Lower leg skin (tissue), 4 donors: ENCODE data around the gene ARMC12. TPM values are rescaled to one million over a fixed set of nuclear protein-coding genes. Genes with fewer than 3 reads are reported as not detected.

ENCODE experiments used
- DNase-seq, 2 donors: peaks; one replicate each; pipeline ENCODE4 v3.0.0-alpha.2; 2019; ENCODE audit warnings: low spot score in 2 of 2
- H3K4me3 ChIP-seq: fragments of 200-600 bp; sonication (generic); 2 replicates; pipeline ENCODE4 v1.5.1; 2017; ENCODE audit warnings: mild to moderate bottlenecking, low read depth; ENCODE audit not compliant: poor library complexity, severe bottlenecking
- POLR2A ChIP-seq, 2 donors: fragments of 450-650 bp; IDR thresholded peaks; one replicate each; pipeline ENCODE4 v1.6.1; 2016 to 2017; ENCODE audit warnings: antibody characterized with exemption in 2 of 2, mild to moderate bottlenecking in 1 of 2, moderate library complexity in 1 of 2
- WGBS, 2 donors: methylation state at CpG; one replicate each; pipeline ENCODE4 v1.1.5; 2018; 5-methylcytosine and 5-hydroxymethylcytosine counted together
- intact Hi-C: fragments of 100-400 bp; cut with DNase I; formaldehyde crosslinking; loops from one replicate; pipeline ENCODE4 v1.15.0; 2023; ENCODE audit warnings: low total_unique reads
- total RNA-seq, 4 donors: library from RNA; depleted of rRNA; stranded (reverse); fragments of >200 nt; gene quantifications; one replicate each; pipeline ENCODE4 v1.1.0, GENCODE V29; 2016
- TF ChIP-seq, protein P1 (sequence below), 3 donors: fragments of 450-650 bp; IDR thresholded peaks; one replicate each; pipeline ENCODE4 v1.5.1; 2016; ENCODE audit warnings: antibody characterized with exemption in 3 of 3, mild to moderate bottlenecking in 3 of 3, moderate library complexity in 2 of 3

Gene ARMC12
- total RNA-seq, 4 donors from 2014 or later, result 0.52 TPM; not detected in 3

DNA sequence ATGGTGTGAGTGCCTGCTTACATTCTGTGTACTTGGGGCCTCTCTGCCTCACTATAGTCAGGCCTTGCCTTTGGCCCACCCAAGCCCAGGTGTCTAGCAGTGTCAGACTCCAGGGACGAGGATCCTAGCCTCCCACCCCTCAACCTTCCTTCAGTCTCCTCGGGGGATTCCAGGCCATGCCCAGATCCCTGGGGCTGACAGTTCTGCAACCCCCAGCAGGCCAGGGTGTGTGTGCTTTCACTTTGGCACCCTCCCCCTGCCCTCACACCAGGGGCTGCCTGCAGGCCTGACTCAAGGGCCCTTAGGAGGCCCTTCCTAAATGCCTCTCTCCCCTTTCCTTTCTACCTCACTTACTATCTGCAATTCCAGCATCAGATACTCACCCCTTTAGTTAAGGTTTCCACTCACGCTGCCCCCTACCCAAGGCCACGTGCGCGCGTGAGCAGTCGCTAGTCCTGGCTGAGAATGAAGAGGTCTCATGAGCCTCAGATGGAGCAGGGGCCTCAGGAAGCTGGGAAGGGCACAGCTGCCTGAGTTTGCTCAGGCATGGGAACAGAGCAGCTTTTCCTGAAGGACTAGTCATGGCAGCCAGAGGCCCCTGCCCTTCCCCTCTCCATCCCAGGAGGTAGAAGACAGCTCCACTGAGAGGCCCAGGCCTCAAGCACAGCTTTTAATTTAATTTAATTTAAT lies 61.1 kb downstream of the ARMC12 start:
- WGBS, 2 donors, result 79 to 84% methylated on average over 8 of the region's 8 CpGs
- intact Hi-C loops, result no loop called here
- TF ChIP-seq, protein P1, sequence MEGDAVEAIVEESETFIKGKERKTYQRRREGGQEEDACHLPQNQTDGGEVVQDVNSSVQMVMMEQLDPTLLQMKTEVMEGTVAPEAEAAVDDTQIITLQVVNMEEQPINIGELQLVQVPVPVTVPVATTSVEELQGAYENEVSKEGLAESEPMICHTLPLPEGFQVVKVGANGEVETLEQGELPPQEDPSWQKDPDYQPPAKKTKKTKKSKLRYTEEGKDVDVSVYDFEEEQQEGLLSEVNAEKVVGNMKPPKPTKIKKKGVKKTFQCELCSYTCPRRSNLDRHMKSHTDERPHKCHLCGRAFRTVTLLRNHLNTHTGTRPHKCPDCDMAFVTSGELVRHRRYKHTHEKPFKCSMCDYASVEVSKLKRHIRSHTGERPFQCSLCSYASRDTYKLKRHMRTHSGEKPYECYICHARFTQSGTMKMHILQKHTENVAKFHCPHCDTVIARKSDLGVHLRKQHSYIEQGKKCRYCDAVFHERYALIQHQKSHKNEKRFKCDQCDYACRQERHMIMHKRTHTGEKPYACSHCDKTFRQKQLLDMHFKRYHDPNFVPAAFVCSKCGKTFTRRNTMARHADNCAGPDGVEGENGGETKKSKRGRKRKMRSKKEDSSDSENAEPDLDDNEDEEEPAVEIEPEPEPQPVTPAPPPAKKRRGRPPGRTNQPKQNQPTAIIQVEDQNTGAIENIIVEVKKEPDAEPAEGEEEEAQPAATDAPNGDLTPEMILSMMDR (IDR thresholded peaks at IDR 0.05), result no peak
- TF ChIP-seq POLR2A (IDR thresholded peaks at IDR 0.05), result no peak
- H3K4me3 ChIP-seq, result no peak overlapping the region
- no peak for DNase-seq

Other genes with a start within 250 kb of the ARMC12 start
- gene TEAD3, start 240.0 kb upstream of the ARMC12 start, total RNA-seq, result 10 to 100 TPM; 51.3 to 73.2 (median 56.8) TPM
- gene TULP1, start 224.1 kb upstream of the ARMC12 start, total RNA-seq, result under 1 TPM in 2 of 4 donors, not detected in 2; 0.61 to 0.65 TPM
- 100 to 1,000 TPM; 166 to 278 (median 238) TPM for gene FKBP5, start 48.1 kb upstream of the ARMC12 start, total RNA-seq
- not detected for gene CLPSL2, start 39.6 kb downstream of the ARMC12 start, total RNA-seq
- gene CLPSL1, start 44.0 kb downstream of the ARMC12 start, total RNA-seq, result not detected
- 1 to 10 TPM in 1 of 4 donors, not detected in 3; 1.0 TPM for gene CLPS, start 60.3 kb downstream of the ARMC12 start, total RNA-seq
- gene LHFPL5, start 68.3 kb downstream of the ARMC12 start, total RNA-seq, result not detected
- 100 to 1,000 TPM in 3 of 4 donors, 10 to 100 TPM in 1; 98.3 to 145 (median 111) TPM for gene SRPK1, start 184.1 kb downstream of the ARMC12 start, total RNA-seq